Fibroblast of the aortic adventitia (primary cell): ENCODE data around the gene DCLRE1B. TPM values are rescaled to one million over a fixed set of nuclear protein-coding genes. Genes with fewer than 3 reads are reported as not detected.

ENCODE experiments used
- DNase-seq: peaks from one replicate; pipeline ENCODE4 v3.0.0-alpha.2; 2010; ENCODE audit warnings: low read depth
- H3K4me3 ChIP-seq: 2 replicates; pipeline ENCODE4 v1.5.1; 2011; ENCODE audit warnings: low read depth, mild to moderate bottlenecking, control low read depth, low read length, moderate library complexity
- CTCF ChIP-seq: IDR thresholded peaks from 2 replicates; pipeline ENCODE4 v1.5.1; 2011; ENCODE audit warnings: mild to moderate bottlenecking, low read length, control low read depth, inconsistent platforms; ENCODE audit not compliant: insufficient read depth
- total RNA-seq: library from RNA; depleted of rRNA; stranded (reverse); fragments of >200 nt; gene quantifications from 2 replicates; pipeline ENCODE4 v1.2.3, GENCODE V29; 2012; ENCODE audit warnings: low replicate concordance

Gene DCLRE1B
- total RNA-seq, 1 donor, result 14.1 TPM

DNA sequence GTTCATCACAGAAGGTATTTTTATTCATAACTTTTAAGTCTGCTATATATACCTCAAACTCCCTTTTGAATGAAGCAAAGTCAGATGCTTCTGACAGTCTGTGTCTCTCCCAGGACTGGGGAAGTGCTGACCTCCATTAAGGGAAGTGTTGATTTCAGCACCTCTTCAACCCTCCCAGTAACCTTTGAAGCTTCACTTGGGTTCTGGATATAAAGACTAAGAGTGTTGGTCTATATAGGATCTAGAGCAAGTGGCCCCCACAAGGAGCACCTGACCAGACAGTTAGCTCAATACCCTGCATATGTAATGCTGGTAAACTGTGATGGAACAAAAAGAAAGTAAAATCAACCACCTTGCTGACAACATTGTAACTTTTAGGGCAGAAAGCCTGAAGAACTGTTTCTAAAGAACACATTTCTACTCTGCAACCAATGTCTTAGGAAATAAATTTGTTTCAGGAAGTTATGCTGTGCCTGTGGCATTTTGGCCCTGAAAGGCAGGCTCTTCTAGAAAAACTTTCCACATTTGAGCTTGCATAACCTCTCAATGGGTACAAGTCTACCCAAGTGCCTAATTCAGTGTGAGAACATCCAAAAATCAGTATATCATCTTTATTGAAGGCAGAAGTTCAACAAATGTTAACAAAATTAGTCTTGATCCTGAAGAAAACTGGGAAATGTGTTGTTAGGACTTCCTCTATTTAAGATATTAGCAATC, 32.7 kb upstream of the DCLRE1B start:
- H3K4me3 ChIP-seq, result no peak overlapping the region
- DNase-seq, result peak; percentile 32

DNA sequence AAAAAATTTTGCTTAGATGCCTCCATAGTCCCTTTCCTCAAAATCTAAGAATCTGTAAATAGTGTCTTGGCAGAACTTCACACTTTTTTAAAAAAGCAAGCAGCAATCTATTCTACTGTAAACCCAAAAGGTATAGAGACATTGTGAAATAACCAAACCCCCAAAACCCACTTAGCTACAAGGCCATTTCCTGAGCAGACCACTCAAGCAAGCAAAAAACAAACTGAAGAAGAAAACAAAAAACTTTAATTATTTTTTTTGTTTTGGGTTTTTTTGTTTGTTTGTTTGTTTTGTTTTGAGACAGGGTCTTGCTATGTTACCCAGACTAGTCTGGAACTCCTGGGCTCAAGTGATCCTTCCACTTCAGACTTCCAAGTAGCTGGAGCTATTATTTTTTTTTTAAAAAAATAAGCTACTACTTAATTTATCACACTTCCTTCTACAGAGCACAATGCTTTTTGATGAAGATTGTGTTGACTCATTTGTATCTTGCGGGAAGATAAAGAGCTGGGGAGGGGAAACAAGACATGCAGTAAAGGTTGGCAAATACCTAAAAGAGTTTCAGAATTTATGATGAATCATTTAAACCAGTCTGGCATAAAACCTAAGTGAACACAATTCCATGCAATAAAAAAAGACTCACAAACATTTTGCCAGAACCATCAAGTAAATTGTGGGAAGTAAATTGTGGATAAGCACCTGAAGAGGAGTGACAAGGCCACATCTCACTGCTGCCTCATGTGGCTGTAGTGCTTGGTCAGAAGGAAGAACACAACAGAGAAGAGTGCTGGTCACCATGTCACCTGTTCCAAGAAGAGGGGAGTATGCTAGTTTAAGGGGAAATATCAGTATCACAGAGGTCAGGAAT, 30.9 kb upstream of the DCLRE1B start:
- TF ChIP-seq CTCF, result peak; percentile 43
- H3K4me3 ChIP-seq, result no peak overlapping the region
- peak; percentile 57 for DNase-seq

More for the DNA sequence above, 32.7 kb upstream of the DCLRE1B start:
- TF ChIP-seq CTCF, result no peak

GRCh38 chr1:113875714-113876113, 29.4 kb upstream of the DCLRE1B start:
- TF ChIP-seq CTCF, result no peak
- DNase-seq, result no peak
- H3K4me3 ChIP-seq, result no peak overlapping the region

DNA sequence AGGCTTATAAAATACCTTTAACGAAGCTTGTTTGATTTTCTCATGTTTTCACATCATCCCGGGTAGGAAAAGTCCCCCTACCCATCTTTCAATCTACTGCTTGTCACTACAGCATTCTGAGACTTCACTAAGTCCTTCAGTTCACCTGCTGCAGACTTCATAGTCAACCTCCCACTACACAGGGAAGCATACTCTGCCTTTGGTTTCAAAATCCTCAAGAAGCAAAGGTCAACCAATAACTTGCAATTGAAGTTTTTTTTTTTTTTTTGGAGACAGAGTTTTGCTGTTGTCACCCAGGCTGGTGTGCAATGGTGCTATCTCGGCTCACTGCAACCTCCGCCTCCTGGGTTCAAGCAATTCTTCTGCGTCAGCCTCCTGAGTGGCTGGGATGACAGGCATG, 28.9 kb upstream of the DCLRE1B start:
- no peak overlapping the region for H3K4me3 ChIP-seq
- no peak for DNase-seq
- TF ChIP-seq CTCF, result no peak

GRCh38 chr1:113879739-113880038, 25.4 kb upstream of the DCLRE1B start:
- no peak for DNase-seq
- no peak for TF ChIP-seq CTCF
- H3K4me3 ChIP-seq, result no peak overlapping the region

DNA sequence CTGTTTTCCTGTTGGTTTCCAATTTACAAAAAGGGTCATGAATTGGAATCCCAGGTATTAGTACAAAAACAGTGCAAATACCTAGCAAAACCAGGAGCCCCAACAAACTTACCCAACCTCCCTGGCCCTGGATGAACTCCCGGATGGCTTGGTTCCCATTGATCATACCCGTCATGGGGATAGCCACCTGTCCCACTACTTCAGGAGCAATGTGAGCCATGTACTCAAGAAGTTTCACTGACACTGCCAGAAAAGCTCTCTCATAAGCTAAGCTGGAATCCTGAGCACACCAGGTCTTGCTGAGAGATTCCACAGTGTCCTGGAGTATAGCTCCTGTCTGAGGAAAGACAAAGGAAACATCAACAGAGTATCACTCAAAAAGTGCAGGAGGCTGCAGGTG, 23.5 kb upstream of the DCLRE1B start:
- no peak for DNase-seq
- no peak for TF ChIP-seq CTCF
- H3K4me3 ChIP-seq, result no peak overlapping the region
